GM23338 (cell line): ENCODE results near the gene KLHL5. TPM values are rescaled to one million over a fixed set of nuclear protein-coding genes. Genes with fewer than 3 reads are reported as not detected.

Source experiments
- ATAC-seq: fragments of 200-7000 bp; cut with Tn5 transposase; 3 replicates; pipeline ENCODE4 v1.9.1; 2020
- DNase-seq: peaks from one replicate; pipeline ENCODE4 v3.0.0-alpha.2; 2015; ENCODE audit warnings: low spot score
- H2AFZ ChIP-seq: fragments of 200-600 bp; sonication (generic); 2 replicates; pipeline ENCODE4 v1.8.0; 2016; ENCODE audit warnings: antibody characterized with exemption, mild to moderate bottlenecking, moderate library complexity
- H3F3A ChIP-seq: fragments of 200-600 bp; sonication (generic); replicated peaks from 2 replicates; pipeline ENCODE4 v1.8.0; 2017; ENCODE audit warnings: antibody characterized with exemption, mixed run types, low read depth
- H3K27ac ChIP-seq: fragments of 200-600 bp; sonication (generic); 2 replicates; pipeline ENCODE4 v1.6.1; 2016; ENCODE audit warnings: low read depth
- H3K27me3 ChIP-seq: fragments of 200-600 bp; sonication (generic); 2 replicates; pipeline ENCODE4 v1.8.0; 2016; ENCODE audit warnings: mild to moderate bottlenecking, mixed run types, moderate library complexity; ENCODE audit not compliant: insufficient read depth
- H3K36me3 ChIP-seq: fragments of 200-600 bp; sonication (generic); 2 replicates; pipeline ENCODE4 v1.8.0; 2016; ENCODE audit warnings: mild to moderate bottlenecking; ENCODE audit not compliant: insufficient read depth
- H3K4me1 ChIP-seq: fragments of 200-600 bp; sonication (generic); 2 replicates; pipeline ENCODE4 v1.8.0; 2016; ENCODE audit warnings: mild to moderate bottlenecking, moderate library complexity; ENCODE audit not compliant: insufficient read depth
- H3K4me2 ChIP-seq: fragments of 200-600 bp; sonication (generic); 2 replicates; pipeline ENCODE4 v1.7.1; 2017; ENCODE audit warnings: mixed run types
- H3K4me3 ChIP-seq: fragments of 200-600 bp; sonication (generic); 2 replicates; pipeline ENCODE4 v1.6.1; 2016; ENCODE audit warnings: mixed run types
- H3K79me2 ChIP-seq: fragments of 200-600 bp; sonication (generic); replicated peaks from 2 replicates; pipeline ENCODE4 v1.8.0; 2017; ENCODE audit warnings: mild to moderate bottlenecking; ENCODE audit not compliant: insufficient read depth
- H3K9me2 ChIP-seq: fragments of 200-600 bp; sonication (generic); 2 replicates; pipeline ENCODE4 v1.8.0; 2017; ENCODE audit not compliant: insufficient read depth
- H4K20me1 ChIP-seq: fragments of 200-600 bp; sonication (generic); replicated peaks from 2 replicates; pipeline ENCODE4 v1.8.0; 2017; ENCODE audit warnings: mild to moderate bottlenecking; ENCODE audit not compliant: insufficient read depth
- H3K27ac Mint-ChIP-seq: 2 replicates; pipeline ENCODE4 v1.8.0; 2020; ENCODE audit warnings: inconsistent platforms, mild to moderate bottlenecking, moderate library complexity, mixed read lengths
- H3K27me3 Mint-ChIP-seq: 3 replicates; pipeline ENCODE4 v1.8.0; 2022; ENCODE audit warnings: low read depth, mild to moderate bottlenecking, moderate library complexity, mixed read lengths, inconsistent platforms; ENCODE audit not compliant: insufficient read depth, poor library complexity
- H3K36me3 Mint-ChIP-seq: 3 replicates; pipeline ENCODE4 v1.8.0; 2021; ENCODE audit warnings: low read depth, mild to moderate bottlenecking, inconsistent platforms, moderate library complexity, mixed read lengths
- H3K4me1 Mint-ChIP-seq: 3 replicates; pipeline ENCODE4 v1.8.0; 2020; ENCODE audit warnings: mild to moderate bottlenecking, inconsistent platforms, mixed read lengths
- H3K4me3 Mint-ChIP-seq: 3 replicates; pipeline ENCODE4 v1.8.0; 2021; ENCODE audit warnings: moderate library complexity, mild to moderate bottlenecking, inconsistent platforms, mixed read lengths
- H3K9me3 Mint-ChIP-seq: 3 replicates; pipeline ENCODE4 v1.8.0; 2020; ENCODE audit warnings: moderate library complexity, mild to moderate bottlenecking, inconsistent platforms, mixed read lengths
- CREB1 ChIP-seq: fragments of 250-450 bp; sonication (Bioruptor Pico); IDR thresholded peaks from 2 replicates; pipeline ENCODE4 v1.5.0; 2020; ENCODE audit warnings: low read depth, mild to moderate bottlenecking, moderate library complexity
- CTCF ChIP-seq, 2 experiments: fragments of 200-600 bp in 1 of 2; sonication (generic) in 1 of 2; conservative IDR thresholded peaks; 2 replicates each; pipeline versions ENCODE4 v1.5.1 to v1.6.1; 2016 to 2017; ENCODE audit warnings: antibody characterized with exemption in 2 of 2, low read depth in 2 of 2, mild to moderate bottlenecking in 2 of 2, moderate library complexity in 1 of 2
- ETS1 ChIP-seq: IDR thresholded peaks from 2 replicates; pipeline ENCODE4 v1.6.1; 2016; ENCODE audit warnings: antibody characterized with exemption
- EZH2 ChIP-seq: fragments of 200-600 bp; sonication (generic); IDR thresholded peaks from one replicate; pipeline ENCODE4 v1.8.0; 2017; ENCODE audit warnings: antibody characterized with exemption, mild to moderate bottlenecking, low read depth; ENCODE audit not compliant: unreplicated experiment
- EZH2phosphoT487 ChIP-seq: fragments of 200-600 bp; sonication (generic); IDR thresholded peaks from one replicate; pipeline ENCODE4 v1.8.1; 2018; ENCODE audit warnings: antibody characterized with exemption; ENCODE audit not compliant: unreplicated experiment
- JUNB ChIP-seq: IDR thresholded peaks from one replicate; pipeline ENCODE4 v1.6.1; 2016; ENCODE audit warnings: antibody characterized with exemption; ENCODE audit not compliant: unreplicated experiment
- NANOG ChIP-seq: IDR thresholded peaks from 2 replicates; pipeline ENCODE4 v1.6.1; 2016; ENCODE audit warnings: antibody characterized with exemption, borderline replicate concordance
- POLR2AphosphoS5 ChIP-seq: IDR thresholded peaks from 2 replicates; pipeline ENCODE4 v1.6.1; 2016; ENCODE audit warnings: antibody characterized with exemption, low read depth
- REST ChIP-seq: IDR thresholded peaks from one replicate; pipeline ENCODE4 v1.6.1; 2018; ENCODE audit warnings: antibody characterized with exemption; ENCODE audit not compliant: unreplicated experiment
- STAT1 ChIP-seq: IDR thresholded peaks from one replicate; pipeline ENCODE4 v1.6.1; 2016; ENCODE audit warnings: antibody characterized with exemption; ENCODE audit not compliant: unreplicated experiment
- ZNF114 ChIP-seq: fragments of 250-450 bp; sonication (Bioruptor Pico); IDR thresholded peaks from 2 replicates; pipeline ENCODE4 v1.5.0; 2020; ENCODE audit warnings: mild to moderate bottlenecking, moderate library complexity
- ZNF331 ChIP-seq: fragments of 250-450 bp; sonication (Bioruptor Pico); IDR thresholded peaks from 2 replicates; pipeline ENCODE4 v1.5.0; 2020; ENCODE audit warnings: low read depth, mild to moderate bottlenecking, moderate library complexity
- ZNF462 ChIP-seq: fragments of 250-450 bp; sonication (Bioruptor Pico); IDR thresholded peaks from 2 replicates; pipeline ENCODE4 v1.5.0; 2020; ENCODE audit warnings: mild to moderate bottlenecking, moderate library complexity
- polyA plus RNA-seq: library from polyadenylated mRNA; unstranded; fragments of >200 nt; fragmentation: Nextera tagmentation; extraction: Ambion mirVana; gene quantifications from 2 replicates; pipeline ENCODE4 v1.2.1, GENCODE V29; 2016
- total RNA-seq: library from RNA; depleted of rRNA; stranded (reverse); fragments of >200 nt; shearing (Covaris generic); gene quantifications from 2 replicates; pipeline ENCODE4 v1.2.3, GENCODE V29; 2014

The KLHL5 gene
- total and polyA plus RNA-seq, 2 experiments from 2014 or later = 9.4 to 24.5 TPM

GRCh38 chr4:39125600-39125985, 63.6 kb downstream of the KLHL5 start:
- no peaks in the 10 kb centered on the region for H3K9me2 ChIP-seq
- no peaks in the 10 kb centered on the region for H3K27me3 ChIP-seq
- H3K4me2 ChIP-seq = no peak overlapping the region
- H3K4me3 ChIP-seq = no peak overlapping the region
- H3K4me1 ChIP-seq = no peaks in the 10 kb centered on the region
- Mint-ChIP-seq H3K27me3 (peaks cover 3% of the 10 kb centered on the region), H3K4me3 (no peak overlapping the region), H3K27ac (no peak overlapping the region), H3K9me3 (peaks cover 19% of the 10 kb centered on the region), H3K36me3 (peaks cover 21% of the 10 kb centered on the region), H3K4me1 (no peaks in the 10 kb centered on the region)
- H3F3A ChIP-seq = no peaks in the 10 kb centered on the region
- no peaks in the 10 kb centered on the region for H3K79me2 ChIP-seq
- no peaks in the 10 kb centered on the region for H4K20me1 ChIP-seq
- H3K27ac ChIP-seq = no peak overlapping the region
- no peaks in the 10 kb centered on the region for H3K36me3 ChIP-seq
- TF ChIP-seq ZNF331 (CRISPR knock-in tag) (no peak), STAT1 (no peak), EZH2 (no peak), ZNF462 (CRISPR knock-in tag) (no peak), CREB1 (no peak), CTCF (conservative IDR thresholded peaks at IDR 0.05; ENCODE audit: low read depth in 2 of 2) (no peak), ETS1 (no peak), JUNB (no peak), REST (no peak), POLR2AphosphoS5 (no peak), EZH2phosphoT487 (no peak), NANOG (no peak), ZNF114 (CRISPR knock-in tag) (no peak)
- DNase-seq (no peak), ATAC-seq (no peak)
- no peak overlapping the region for H2AFZ ChIP-seq
